Measurements from ENCODE around the gene STMND1.

DNA sequence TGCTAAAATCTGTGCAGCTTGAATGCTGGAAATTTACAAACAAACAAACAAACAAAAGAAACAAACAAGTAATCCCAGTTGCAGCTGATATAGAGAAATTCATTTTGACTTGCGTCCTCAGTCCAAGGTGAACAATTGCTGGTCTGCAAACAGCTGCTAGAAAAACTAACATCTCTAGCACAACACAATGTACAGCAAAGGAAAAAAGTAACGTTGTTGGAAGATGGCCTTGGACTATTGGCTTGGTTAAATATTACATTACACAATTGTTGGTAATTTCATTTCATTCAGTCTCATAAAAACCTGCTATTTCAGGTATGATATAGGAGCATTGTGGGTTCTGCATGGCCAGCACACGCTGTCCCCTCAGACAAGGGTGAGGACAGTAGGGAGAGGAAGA, 50.0 kb downstream of the STMND1 start:
- TF ChIP-seq POLR2A (IDR thresholded peaks at IDR 0.05; ENCODE audit: low read depth, low read length) = no peak
- TF ChIP-seq, protein P1, sequence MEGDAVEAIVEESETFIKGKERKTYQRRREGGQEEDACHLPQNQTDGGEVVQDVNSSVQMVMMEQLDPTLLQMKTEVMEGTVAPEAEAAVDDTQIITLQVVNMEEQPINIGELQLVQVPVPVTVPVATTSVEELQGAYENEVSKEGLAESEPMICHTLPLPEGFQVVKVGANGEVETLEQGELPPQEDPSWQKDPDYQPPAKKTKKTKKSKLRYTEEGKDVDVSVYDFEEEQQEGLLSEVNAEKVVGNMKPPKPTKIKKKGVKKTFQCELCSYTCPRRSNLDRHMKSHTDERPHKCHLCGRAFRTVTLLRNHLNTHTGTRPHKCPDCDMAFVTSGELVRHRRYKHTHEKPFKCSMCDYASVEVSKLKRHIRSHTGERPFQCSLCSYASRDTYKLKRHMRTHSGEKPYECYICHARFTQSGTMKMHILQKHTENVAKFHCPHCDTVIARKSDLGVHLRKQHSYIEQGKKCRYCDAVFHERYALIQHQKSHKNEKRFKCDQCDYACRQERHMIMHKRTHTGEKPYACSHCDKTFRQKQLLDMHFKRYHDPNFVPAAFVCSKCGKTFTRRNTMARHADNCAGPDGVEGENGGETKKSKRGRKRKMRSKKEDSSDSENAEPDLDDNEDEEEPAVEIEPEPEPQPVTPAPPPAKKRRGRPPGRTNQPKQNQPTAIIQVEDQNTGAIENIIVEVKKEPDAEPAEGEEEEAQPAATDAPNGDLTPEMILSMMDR (conservative IDR thresholded peaks at IDR 0.05; ENCODE audit: low read depth, low read length) = no peak
- TF ChIP-seq RFX5 (IDR thresholded peaks at IDR 0.05; ENCODE audit: low read depth, low read length) = no peak
- TF ChIP-seq, protein P2, sequence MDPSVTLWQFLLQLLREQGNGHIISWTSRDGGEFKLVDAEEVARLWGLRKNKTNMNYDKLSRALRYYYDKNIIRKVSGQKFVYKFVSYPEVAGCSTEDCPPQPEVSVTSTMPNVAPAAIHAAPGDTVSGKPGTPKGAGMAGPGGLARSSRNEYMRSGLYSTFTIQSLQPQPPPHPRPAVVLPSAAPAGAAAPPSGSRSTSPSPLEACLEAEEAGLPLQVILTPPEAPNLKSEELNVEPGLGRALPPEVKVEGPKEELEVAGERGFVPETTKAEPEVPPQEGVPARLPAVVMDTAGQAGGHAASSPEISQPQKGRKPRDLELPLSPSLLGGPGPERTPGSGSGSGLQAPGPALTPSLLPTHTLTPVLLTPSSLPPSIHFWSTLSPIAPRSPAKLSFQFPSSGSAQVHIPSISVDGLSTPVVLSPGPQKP (IDR thresholded peaks at IDR 0.05; ENCODE audit: borderline replicate concordance, low read depth, low read length) = no peak
- TF ChIP-seq CEBPB (IDR thresholded peaks at IDR 0.05; ENCODE audit: low read depth, low read length) = no peak
- no peak for TF ChIP-seq BHLHE40 (IDR thresholded peaks at IDR 0.05; ENCODE audit: low read depth, low read length)
- TF ChIP-seq RAD21 (IDR thresholded peaks at IDR 0.05; ENCODE audit: low read length) = no peak
- no peak for TF ChIP-seq MAZ (IDR thresholded peaks at IDR 0.05; ENCODE audit: borderline replicate concordance, low read depth, low read length)
- no peak for TF ChIP-seq SMC3 (IDR thresholded peaks at IDR 0.05; ENCODE audit: low read depth, low read length)

All from IMR-90 (cell line).